ENCODE results near the gene TSPAN15.

TSPAN15 gene

GRCh38 chr10:69406302-69406811 is 44.9 kb upstream of the TSPAN15 start:
- Histone ChIP-seq H3K27me3 (replicated peaks; ENCODE audit: control insufficient read depth, insufficient read depth, low read length) (no peaks in the 10 kb centered on the region), H3K36me3 (ENCODE audit: control insufficient read depth, insufficient read depth, low read length) (peaks cover 5% of the 10 kb centered on the region), H3K4me3 (replicated peaks; ENCODE audit: low read depth, low read length) (no peak overlapping the region)
- no peak for DNase-seq (ENCODE audit: extremely low read depth, insufficient read length)
- TF ChIP-seq CTCF (IDR thresholded peaks at IDR 0.05; ENCODE audit: insufficient read depth, low read length, poor library complexity, severe bottlenecking), result no peak

GRCh38 chr10:69406816-69407580 is 44.3 kb upstream of the TSPAN15 start:
- H3K4me3 ChIP-seq (replicated peaks; ENCODE audit: low read depth, low read length), result no peak overlapping the region
- no peaks in the 10 kb centered on the region for H3K27me3 ChIP-seq (replicated peaks; ENCODE audit: control insufficient read depth, insufficient read depth, low read length)
- DNase-seq (ENCODE audit: extremely low read depth, insufficient read length), result no peak
- H3K36me3 ChIP-seq (ENCODE audit: control insufficient read depth, insufficient read depth, low read length), result peaks cover 3% of the 10 kb centered on the region
- TF ChIP-seq CTCF (IDR thresholded peaks at IDR 0.05; ENCODE audit: insufficient read depth, low read length, poor library complexity, severe bottlenecking), result no peak

- no peak for DNase-seq (ENCODE audit: extremely low read depth, insufficient read length)
- Histone ChIP-seq H3K36me3 (ENCODE audit: control insufficient read depth, insufficient read depth, low read length) (peaks cover under 1% of the 10 kb centered on the region; the same call in 1 of the 2 replicates), H3K4me3 (replicated peaks; ENCODE audit: low read depth, low read length) (no peak overlapping the region), H3K27me3 (replicated peaks; ENCODE audit: control insufficient read depth, insufficient read depth, low read length) (no peaks in the 10 kb centered on the region)
- peak; percentile 45 for TF ChIP-seq CTCF (IDR thresholded peaks at IDR 0.05; ENCODE audit: insufficient read depth, low read length, poor library complexity, severe bottlenecking)
These were observed 43.5 kb upstream of the TSPAN15 start for GRCh38 chr10:69407621-69408301.

DNA sequence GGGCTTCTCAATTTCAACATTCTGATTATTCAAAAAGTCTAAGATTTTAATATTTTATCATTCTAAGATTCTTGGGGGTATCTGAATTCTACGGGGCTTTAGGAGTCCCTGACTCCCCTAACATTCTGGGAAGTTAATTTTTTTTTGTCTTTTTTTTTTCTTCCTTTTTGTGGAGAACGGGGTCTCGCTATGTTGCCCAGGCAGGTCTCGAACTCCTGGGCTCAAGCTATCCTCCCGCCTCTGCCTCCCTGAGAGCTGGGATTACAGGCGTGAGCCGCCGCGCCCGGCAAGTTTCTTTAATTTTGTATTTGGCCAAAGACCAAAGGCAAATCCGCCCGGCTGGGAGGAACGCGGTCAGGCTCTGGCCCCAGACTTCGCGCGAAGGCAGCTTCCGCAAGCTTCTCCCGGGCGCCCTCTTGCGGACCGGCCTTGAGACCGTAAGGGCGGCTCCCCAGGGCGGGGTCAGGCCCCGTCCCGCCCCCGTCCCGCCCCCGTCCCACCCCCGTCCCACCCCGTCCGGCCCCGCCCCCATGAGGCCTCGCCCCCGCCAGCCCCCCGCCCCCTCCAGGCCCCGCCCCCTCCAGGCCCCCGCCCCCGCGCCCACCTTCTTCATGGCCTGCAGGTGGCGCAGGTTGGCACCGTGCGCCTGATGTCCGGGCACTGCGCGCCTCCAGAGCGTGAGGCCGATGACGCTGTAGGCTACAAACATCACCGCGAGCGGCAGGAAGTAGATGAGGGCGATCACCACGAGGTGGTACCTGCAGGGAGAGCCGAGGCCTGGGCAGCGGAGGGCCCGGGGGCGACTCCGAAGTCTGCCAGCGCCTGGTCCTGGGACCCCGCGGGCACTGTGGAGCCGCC is 42.7 kb upstream of the TSPAN15 start:
- Histone ChIP-seq H3K36me3 (ENCODE audit: control insufficient read depth, insufficient read depth, low read length) (no peaks in the 10 kb centered on the region), H3K4me3 (replicated peaks; ENCODE audit: low read depth, low read length) (0 out of 2 replicates have a peak overlapping the region, but pooled peaks have one; percentile 21), H3K27me3 (replicated peaks; ENCODE audit: control insufficient read depth, insufficient read depth, low read length) (no peaks in the 10 kb centered on the region)
- peak; percentile 89 for DNase-seq (ENCODE audit: extremely low read depth, insufficient read length)
- TF ChIP-seq CTCF (IDR thresholded peaks at IDR 0.05; ENCODE audit: insufficient read depth, low read length, poor library complexity, severe bottlenecking), result peak; percentile 62

DNA sequence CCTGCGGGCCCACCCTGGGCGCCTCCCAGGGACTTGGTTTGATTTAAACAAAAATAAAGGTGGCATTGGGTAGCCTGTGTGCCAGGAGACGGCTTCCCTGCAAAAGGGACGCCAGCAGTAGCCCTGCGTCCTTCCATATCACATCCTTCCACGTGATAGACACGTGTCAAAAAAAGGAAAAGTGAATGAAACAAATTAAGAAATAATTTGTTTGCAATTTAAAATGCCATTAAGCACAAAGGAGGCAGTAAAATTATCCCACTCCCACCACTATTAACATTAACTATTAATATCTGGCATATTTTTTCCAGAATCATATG is 42.1 kb upstream of the TSPAN15 start:
- no peak for TF ChIP-seq CTCF (IDR thresholded peaks at IDR 0.05; ENCODE audit: insufficient read depth, low read length, poor library complexity, severe bottlenecking)
- Histone ChIP-seq H3K27me3 (replicated peaks; ENCODE audit: control insufficient read depth, insufficient read depth, low read length) (no peaks in the 10 kb centered on the region), H3K36me3 (ENCODE audit: control insufficient read depth, insufficient read depth, low read length) (no peaks in the 10 kb centered on the region), H3K4me3 (replicated peaks; ENCODE audit: low read depth, low read length) (0 out of 2 replicates have a peak overlapping the region, but pooled peaks have one; percentile 21)
- no peak for DNase-seq (ENCODE audit: extremely low read depth, insufficient read length)

Data from GM06990 (cell line).